Adrenal gland (tissue), 5 donors: ENCODE measurements around the gene ZNF470.

Experiments used
- CTCF ChIP-seq, 6 experiments: fragments of 450-650 bp in 4 of 6; fragments of 200-600 bp in 2 of 6; sonication (generic) in 1 of 6; IDR thresholded peaks; 1 replicate in 5 of 6; 2 replicates in 1 of 6; pipeline versions ENCODE4 v1.5.1 to v1.8.0; 2016 to 2021; ENCODE audit warnings: antibody characterized with exemption in 6 of 6, mild to moderate bottlenecking in 2 of 6, moderate library complexity in 1 of 6
- POLR2A ChIP-seq, 2 donors: fragments of 450-650 bp; IDR thresholded peaks; one replicate each; pipeline ENCODE4 v1.6.1; 2017; ENCODE audit warnings: antibody characterized with exemption in 2 of 2, mild to moderate bottlenecking in 2 of 2, moderate library complexity in 1 of 2
- donor health status: DM: no; HTN: no; CAD: no.

- TF ChIP-seq CTCF (IDR thresholded peaks at IDR 0.05) = no peak
- peak in 1 of 2 donors; percentile 46 for TF ChIP-seq POLR2A (IDR thresholded peaks at IDR 0.05)
These were observed at the start of gene ZNF470 for GRCh38 chr19:56567274-56568120.
